ENCODE measurements around the gene OXT. TPM values are rescaled to one million over a fixed set of nuclear protein-coding genes. Genes with fewer than 3 reads are reported as not detected.

The OXT gene
- total and polyA plus RNA-seq, 2 of the 8 experiments (the other 6 are each of a cell fraction or from before 2014, with no cell fraction given), result not detected

DNA sequence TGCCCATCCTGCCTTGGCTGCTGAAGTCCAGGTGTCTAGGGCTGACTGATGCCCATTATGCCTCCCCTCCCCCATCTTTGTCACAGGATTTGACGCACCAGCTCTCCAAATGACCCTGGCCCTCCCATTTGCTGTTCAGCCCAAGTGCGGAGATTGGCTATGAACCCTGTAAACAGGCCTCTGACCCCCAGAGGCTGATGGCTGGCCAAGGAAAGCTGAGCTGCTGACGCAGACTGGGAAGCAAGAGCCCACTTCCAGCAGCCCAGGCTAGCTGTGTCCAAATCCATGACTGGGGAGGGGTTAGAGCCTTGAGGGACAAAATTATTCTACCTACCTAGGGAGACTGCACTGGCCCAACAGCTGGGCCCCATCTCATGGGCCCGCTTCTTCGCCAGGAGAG, 28.8 kb upstream of the OXT start (continued):
- TF ChIP-seq, protein P1, sequence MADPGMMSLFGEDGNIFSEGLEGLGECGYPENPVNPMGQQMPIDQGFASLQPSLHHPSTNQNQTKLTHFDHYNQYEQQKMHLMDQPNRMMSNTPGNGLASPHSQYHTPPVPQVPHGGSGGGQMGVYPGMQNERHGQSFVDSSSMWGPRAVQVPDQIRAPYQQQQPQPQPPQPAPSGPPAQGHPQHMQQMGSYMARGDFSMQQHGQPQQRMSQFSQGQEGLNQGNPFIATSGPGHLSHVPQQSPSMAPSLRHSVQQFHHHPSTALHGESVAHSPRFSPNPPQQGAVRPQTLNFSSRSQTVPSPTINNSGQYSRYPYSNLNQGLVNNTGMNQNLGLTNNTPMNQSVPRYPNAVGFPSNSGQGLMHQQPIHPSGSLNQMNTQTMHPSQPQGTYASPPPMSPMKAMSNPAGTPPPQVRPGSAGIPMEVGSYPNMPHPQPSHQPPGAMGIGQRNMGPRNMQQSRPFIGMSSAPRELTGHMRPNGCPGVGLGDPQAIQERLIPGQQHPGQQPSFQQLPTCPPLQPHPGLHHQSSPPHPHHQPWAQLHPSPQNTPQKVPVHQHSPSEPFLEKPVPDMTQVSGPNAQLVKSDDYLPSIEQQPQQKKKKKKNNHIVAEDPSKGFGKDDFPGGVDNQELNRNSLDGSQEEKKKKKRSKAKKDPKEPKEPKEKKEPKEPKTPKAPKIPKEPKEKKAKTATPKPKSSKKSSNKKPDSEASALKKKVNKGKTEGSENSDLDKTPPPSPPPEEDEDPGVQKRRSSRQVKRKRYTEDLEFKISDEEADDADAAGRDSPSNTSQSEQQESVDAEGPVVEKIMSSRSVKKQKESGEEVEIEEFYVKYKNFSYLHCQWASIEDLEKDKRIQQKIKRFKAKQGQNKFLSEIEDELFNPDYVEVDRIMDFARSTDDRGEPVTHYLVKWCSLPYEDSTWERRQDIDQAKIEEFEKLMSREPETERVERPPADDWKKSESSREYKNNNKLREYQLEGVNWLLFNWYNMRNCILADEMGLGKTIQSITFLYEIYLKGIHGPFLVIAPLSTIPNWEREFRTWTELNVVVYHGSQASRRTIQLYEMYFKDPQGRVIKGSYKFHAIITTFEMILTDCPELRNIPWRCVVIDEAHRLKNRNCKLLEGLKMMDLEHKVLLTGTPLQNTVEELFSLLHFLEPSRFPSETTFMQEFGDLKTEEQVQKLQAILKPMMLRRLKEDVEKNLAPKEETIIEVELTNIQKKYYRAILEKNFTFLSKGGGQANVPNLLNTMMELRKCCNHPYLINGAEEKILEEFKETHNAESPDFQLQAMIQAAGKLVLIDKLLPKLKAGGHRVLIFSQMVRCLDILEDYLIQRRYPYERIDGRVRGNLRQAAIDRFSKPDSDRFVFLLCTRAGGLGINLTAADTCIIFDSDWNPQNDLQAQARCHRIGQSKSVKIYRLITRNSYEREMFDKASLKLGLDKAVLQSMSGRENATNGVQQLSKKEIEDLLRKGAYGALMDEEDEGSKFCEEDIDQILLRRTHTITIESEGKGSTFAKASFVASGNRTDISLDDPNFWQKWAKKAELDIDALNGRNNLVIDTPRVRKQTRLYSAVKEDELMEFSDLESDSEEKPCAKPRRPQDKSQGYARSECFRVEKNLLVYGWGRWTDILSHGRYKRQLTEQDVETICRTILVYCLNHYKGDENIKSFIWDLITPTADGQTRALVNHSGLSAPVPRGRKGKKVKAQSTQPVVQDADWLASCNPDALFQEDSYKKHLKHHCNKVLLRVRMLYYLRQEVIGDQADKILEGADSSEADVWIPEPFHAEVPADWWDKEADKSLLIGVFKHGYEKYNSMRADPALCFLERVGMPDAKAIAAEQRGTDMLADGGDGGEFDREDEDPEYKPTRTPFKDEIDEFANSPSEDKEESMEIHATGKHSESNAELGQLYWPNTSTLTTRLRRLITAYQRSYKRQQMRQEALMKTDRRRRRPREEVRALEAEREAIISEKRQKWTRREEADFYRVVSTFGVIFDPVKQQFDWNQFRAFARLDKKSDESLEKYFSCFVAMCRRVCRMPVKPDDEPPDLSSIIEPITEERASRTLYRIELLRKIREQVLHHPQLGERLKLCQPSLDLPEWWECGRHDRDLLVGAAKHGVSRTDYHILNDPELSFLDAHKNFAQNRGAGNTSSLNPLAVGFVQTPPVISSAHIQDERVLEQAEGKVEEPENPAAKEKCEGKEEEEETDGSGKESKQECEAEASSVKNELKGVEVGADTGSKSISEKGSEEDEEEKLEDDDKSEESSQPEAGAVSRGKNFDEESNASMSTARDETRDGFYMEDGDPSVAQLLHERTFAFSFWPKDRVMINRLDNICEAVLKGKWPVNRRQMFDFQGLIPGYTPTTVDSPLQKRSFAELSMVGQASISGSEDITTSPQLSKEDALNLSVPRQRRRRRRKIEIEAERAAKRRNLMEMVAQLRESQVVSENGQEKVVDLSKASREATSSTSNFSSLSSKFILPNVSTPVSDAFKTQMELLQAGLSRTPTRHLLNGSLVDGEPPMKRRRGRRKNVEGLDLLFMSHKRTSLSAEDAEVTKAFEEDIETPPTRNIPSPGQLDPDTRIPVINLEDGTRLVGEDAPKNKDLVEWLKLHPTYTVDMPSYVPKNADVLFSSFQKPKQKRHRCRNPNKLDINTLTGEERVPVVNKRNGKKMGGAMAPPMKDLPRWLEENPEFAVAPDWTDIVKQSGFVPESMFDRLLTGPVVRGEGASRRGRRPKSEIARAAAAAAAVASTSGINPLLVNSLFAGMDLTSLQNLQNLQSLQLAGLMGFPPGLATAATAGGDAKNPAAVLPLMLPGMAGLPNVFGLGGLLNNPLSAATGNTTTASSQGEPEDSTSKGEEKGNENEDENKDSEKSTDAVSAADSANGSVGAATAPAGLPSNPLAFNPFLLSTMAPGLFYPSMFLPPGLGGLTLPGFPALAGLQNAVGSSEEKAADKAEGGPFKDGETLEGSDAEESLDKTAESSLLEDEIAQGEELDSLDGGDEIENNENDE (IDR thresholded peaks at IDR 0.05; ENCODE audit: insufficient replicate concordance, low read length), result no peak
- TF ChIP-seq POLR2AphosphoS5 (IDR thresholded peaks at IDR 0.05; ENCODE audit: low read depth, low read length) (no peak; the same call in 1 of the 2 replicates), SIX5 (IDR thresholded peaks at IDR 0.05; ENCODE audit: low read depth, low read length) (no peak), NANOG (IDR thresholded peaks at IDR 0.05; ENCODE audit: insufficient read depth, low read depth, low read length, poor library complexity, severe bottlenecking) (no peak), GABPA (IDR thresholded peaks at IDR 0.05; ENCODE audit: borderline replicate concordance, insufficient read depth, low read length) (no peak)
- TF ChIP-seq, protein P2, sequence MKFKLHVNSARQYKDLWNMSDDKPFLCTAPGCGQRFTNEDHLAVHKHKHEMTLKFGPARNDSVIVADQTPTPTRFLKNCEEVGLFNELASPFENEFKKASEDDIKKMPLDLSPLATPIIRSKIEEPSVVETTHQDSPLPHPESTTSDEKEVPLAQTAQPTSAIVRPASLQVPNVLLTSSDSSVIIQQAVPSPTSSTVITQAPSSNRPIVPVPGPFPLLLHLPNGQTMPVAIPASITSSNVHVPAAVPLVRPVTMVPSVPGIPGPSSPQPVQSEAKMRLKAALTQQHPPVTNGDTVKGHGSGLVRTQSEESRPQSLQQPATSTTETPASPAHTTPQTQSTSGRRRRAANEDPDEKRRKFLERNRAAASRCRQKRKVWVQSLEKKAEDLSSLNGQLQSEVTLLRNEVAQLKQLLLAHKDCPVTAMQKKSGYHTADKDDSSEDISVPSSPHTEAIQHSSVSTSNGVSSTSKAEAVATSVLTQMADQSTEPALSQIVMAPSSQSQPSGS (IDR thresholded peaks at IDR 0.05; ENCODE audit: low read length), result no peak

Measured in H1 (cell line).